ENCODE measurements around the gene JMJD1C.
"Not testable (repeated sequence)": the region's sequence is repeated elsewhere in the genome, so short reads cannot be mapped to it uniquely, and the experiment has no call there.

The JMJD1C gene

GRCh38 chr10:63286340-63286739, 179.4 kb downstream of the JMJD1C start:
- Histone ChIP-seq H4K20me1 (ENCODE audit: insufficient read depth, low read length) (peaks cover 3% of the 10 kb centered on the region; the same call in 1 of the 2 replicates), H2AFZ (ENCODE audit: low read length) (no peak overlapping the region), H3K9ac (ENCODE audit: low read length) (no peak overlapping the region), H3K4me3 (ENCODE audit: low read length) (no peak overlapping the region), H3K27me3 (replicated peaks; ENCODE audit: insufficient read depth, low read length) (no peaks in the 10 kb centered on the region), H3F3A (ENCODE audit: insufficient read depth, low read length) (peaks cover 16% of the 10 kb centered on the region), H3K4me1 (ENCODE audit: low read length) (peaks cover 19% of the 10 kb centered on the region), H3K4me2 (ENCODE audit: low read depth, low read length) (peak overlapping the region; percentile 56), H3K9me2 (replicated peaks; ENCODE audit: insufficient read depth, low read length) (no peaks in the 10 kb centered on the region), H3K36me3 (replicated peaks; ENCODE audit: insufficient read depth, low read length) (no peaks in the 10 kb centered on the region), H3K9me3 (replicated peaks; ENCODE audit: insufficient read depth, low read length) (no peaks in the 10 kb centered on the region), H3K27ac (ENCODE audit: low read length) (peak overlapping the region; percentile 35; the same call in 1 of the 2 replicates), H3K79me2 (ENCODE audit: low read length) (peaks cover 32% of the 10 kb centered on the region)
- DNase-seq = no peak
- no peak for TF ChIP-seq EZH2 (optimal IDR thresholded peaks at IDR 0.05; ENCODE audit: low read depth, low read length)
- TF ChIP-seq CTCF (IDR thresholded peaks at IDR 0.05; ENCODE audit: low read length) = no peak
- TF ChIP-seq EZH2phosphoT487 (IDR thresholded peaks at IDR 0.05; ENCODE audit: low read length) = no peak

- not testable (repeated sequence) for H2AFZ ChIP-seq (ENCODE audit: low read length); H3K36me3 ChIP-seq (replicated peaks; ENCODE audit: insufficient read depth, low read length); H3K9me3 ChIP-seq (replicated peaks; ENCODE audit: insufficient read depth, low read length); H3K9me2 ChIP-seq (replicated peaks; ENCODE audit: insufficient read depth, low read length); H3K4me3 ChIP-seq (ENCODE audit: low read length); H3K9ac ChIP-seq (ENCODE audit: low read length); H3K4me2 ChIP-seq (ENCODE audit: low read depth, low read length); H3K27me3 ChIP-seq (replicated peaks; ENCODE audit: insufficient read depth, low read length); H3K27ac ChIP-seq (ENCODE audit: low read length); H4K20me1 ChIP-seq (ENCODE audit: insufficient read depth, low read length); DNase-seq
- H3F3A ChIP-seq (ENCODE audit: insufficient read depth, low read length) = peaks cover 16% of the 10 kb centered on the region
- H3K79me2 ChIP-seq (ENCODE audit: low read length) = peaks cover 32% of the 10 kb centered on the region
- H3K4me1 ChIP-seq (ENCODE audit: low read length) = peaks cover 19% of the 10 kb centered on the region
Observed at GRCh38 chr10:63283901-63284300, 181.9 kb downstream of the JMJD1C start.

- H3K36me3 ChIP-seq (replicated peaks; ENCODE audit: insufficient read depth, low read length) = no peaks in the 10 kb centered on the region
- DNase-seq = no peak
- no peaks in the 10 kb centered on the region for H3K9me3 ChIP-seq (replicated peaks; ENCODE audit: insufficient read depth, low read length)
- H3K27me3 ChIP-seq (replicated peaks; ENCODE audit: insufficient read depth, low read length) = no peaks in the 10 kb centered on the region
- no peak overlapping the region for H3K9ac ChIP-seq (ENCODE audit: low read length)
- no peak overlapping the region for H3K4me2 ChIP-seq (ENCODE audit: low read depth, low read length)
- peaks cover 3% of the 10 kb centered on the region; the same call in 1 of the 2 replicates for H4K20me1 ChIP-seq (ENCODE audit: insufficient read depth, low read length)
- H3K4me3 ChIP-seq (ENCODE audit: low read length) = no peak overlapping the region
- H3K27ac ChIP-seq (ENCODE audit: low read length) = no peak overlapping the region
- peaks cover 32% of the 10 kb centered on the region for H3K79me2 ChIP-seq (ENCODE audit: low read length)
- TF ChIP-seq EZH2phosphoT487 (IDR thresholded peaks at IDR 0.05; ENCODE audit: low read length) (no peak), EZH2 (optimal IDR thresholded peaks at IDR 0.05; ENCODE audit: low read depth, low read length) (no peak), CTCF (IDR thresholded peaks at IDR 0.05; ENCODE audit: low read length) (no peak)
- peaks cover 19% of the 10 kb centered on the region for H3K4me1 ChIP-seq (ENCODE audit: low read length)
- H3K9me2 ChIP-seq (replicated peaks; ENCODE audit: insufficient read depth, low read length) = no peaks in the 10 kb centered on the region
- H2AFZ ChIP-seq (ENCODE audit: low read length) = no peak overlapping the region
- H3F3A ChIP-seq (ENCODE audit: insufficient read depth, low read length) = peaks cover 16% of the 10 kb centered on the region
Observed at GRCh38 chr10:63283093-63283492, 182.7 kb downstream of the JMJD1C start.

GRCh38 chr10:63281967-63282366, 183.8 kb downstream of the JMJD1C start:
- no peak overlapping the region for H3K27ac ChIP-seq (ENCODE audit: low read length)
- no peak overlapping the region for H2AFZ ChIP-seq (ENCODE audit: low read length)
- peaks cover 3% of the 10 kb centered on the region; the same call in 1 of the 2 replicates for H4K20me1 ChIP-seq (ENCODE audit: insufficient read depth, low read length)
- peaks cover 10% of the 10 kb centered on the region for H3F3A ChIP-seq (ENCODE audit: insufficient read depth, low read length)
- H3K4me3 ChIP-seq (ENCODE audit: low read length) = no peak overlapping the region
- no peak overlapping the region for H3K9ac ChIP-seq (ENCODE audit: low read length)
- TF ChIP-seq EZH2 (optimal IDR thresholded peaks at IDR 0.05; ENCODE audit: low read depth, low read length) (no peak), CTCF (IDR thresholded peaks at IDR 0.05; ENCODE audit: low read length) (no peak), EZH2phosphoT487 (IDR thresholded peaks at IDR 0.05; ENCODE audit: low read length) (no peak)
- peaks cover 12% of the 10 kb centered on the region for H3K4me1 ChIP-seq (ENCODE audit: low read length)
- no peaks in the 10 kb centered on the region for H3K9me3 ChIP-seq (replicated peaks; ENCODE audit: insufficient read depth, low read length)
- H3K79me2 ChIP-seq (ENCODE audit: low read length) = peaks cover 32% of the 10 kb centered on the region
- DNase-seq = no peak
- no peaks in the 10 kb centered on the region for H3K27me3 ChIP-seq (replicated peaks; ENCODE audit: insufficient read depth, low read length)
- no peak overlapping the region for H3K4me2 ChIP-seq (ENCODE audit: low read depth, low read length)
- H3K9me2 ChIP-seq (replicated peaks; ENCODE audit: insufficient read depth, low read length) = no peaks in the 10 kb centered on the region
- no peaks in the 10 kb centered on the region for H3K36me3 ChIP-seq (replicated peaks; ENCODE audit: insufficient read depth, low read length)

Measured in MM.1S (cell line).